ENCODE data around the gene HTT-AS.

- TF ChIP-seq, protein P1, sequence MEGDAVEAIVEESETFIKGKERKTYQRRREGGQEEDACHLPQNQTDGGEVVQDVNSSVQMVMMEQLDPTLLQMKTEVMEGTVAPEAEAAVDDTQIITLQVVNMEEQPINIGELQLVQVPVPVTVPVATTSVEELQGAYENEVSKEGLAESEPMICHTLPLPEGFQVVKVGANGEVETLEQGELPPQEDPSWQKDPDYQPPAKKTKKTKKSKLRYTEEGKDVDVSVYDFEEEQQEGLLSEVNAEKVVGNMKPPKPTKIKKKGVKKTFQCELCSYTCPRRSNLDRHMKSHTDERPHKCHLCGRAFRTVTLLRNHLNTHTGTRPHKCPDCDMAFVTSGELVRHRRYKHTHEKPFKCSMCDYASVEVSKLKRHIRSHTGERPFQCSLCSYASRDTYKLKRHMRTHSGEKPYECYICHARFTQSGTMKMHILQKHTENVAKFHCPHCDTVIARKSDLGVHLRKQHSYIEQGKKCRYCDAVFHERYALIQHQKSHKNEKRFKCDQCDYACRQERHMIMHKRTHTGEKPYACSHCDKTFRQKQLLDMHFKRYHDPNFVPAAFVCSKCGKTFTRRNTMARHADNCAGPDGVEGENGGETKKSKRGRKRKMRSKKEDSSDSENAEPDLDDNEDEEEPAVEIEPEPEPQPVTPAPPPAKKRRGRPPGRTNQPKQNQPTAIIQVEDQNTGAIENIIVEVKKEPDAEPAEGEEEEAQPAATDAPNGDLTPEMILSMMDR (IDR thresholded peaks at IDR 0.05) = no peak
- no peak for TF ChIP-seq ZFX (IDR thresholded peaks at IDR 0.05; ENCODE audit: borderline replicate concordance)
Observed at GRCh38 chr4:3060946-3061345, 13.4 kb downstream of the HTT-AS start.
